ENCODE measurements around the gene SLC7A1. TPM values are rescaled to one million over a fixed set of nuclear protein-coding genes. Genes with fewer than 3 reads are reported as not detected.

SLC7A1 gene
- total and polyA plus RNA-seq, 4 donors, result 0.90 to 22.6 (median 1.4) TPM

GRCh38 chr13:29525757-29526156 lies 69.7 kb downstream of the SLC7A1 start:
- TF ChIP-seq YY1 (IDR thresholded peaks at IDR 0.05), result no peak
- TF ChIP-seq HNF4G (IDR thresholded peaks at IDR 0.05), result no peak
- no peak for TF ChIP-seq GABPA (IDR thresholded peaks at IDR 0.05 in 1 of 2, conservative IDR thresholded peaks at IDR 0.05 in 1 of 2)
- no peak for TF ChIP-seq RAD21 (IDR thresholded peaks at IDR 0.05)
- TF ChIP-seq, protein P1, sequence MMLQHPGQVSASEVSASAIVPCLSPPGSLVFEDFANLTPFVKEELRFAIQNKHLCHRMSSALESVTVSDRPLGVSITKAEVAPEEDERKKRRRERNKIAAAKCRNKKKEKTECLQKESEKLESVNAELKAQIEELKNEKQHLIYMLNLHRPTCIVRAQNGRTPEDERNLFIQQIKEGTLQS (IDR thresholded peaks at IDR 0.05), result no peak
- TF ChIP-seq, protein P2, sequence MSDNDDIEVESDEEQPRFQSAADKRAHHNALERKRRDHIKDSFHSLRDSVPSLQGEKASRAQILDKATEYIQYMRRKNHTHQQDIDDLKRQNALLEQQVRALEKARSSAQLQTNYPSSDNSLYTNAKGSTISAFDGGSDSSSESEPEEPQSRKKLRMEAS (IDR thresholded peaks at IDR 0.05), result no peak
- TF ChIP-seq, protein P3, sequence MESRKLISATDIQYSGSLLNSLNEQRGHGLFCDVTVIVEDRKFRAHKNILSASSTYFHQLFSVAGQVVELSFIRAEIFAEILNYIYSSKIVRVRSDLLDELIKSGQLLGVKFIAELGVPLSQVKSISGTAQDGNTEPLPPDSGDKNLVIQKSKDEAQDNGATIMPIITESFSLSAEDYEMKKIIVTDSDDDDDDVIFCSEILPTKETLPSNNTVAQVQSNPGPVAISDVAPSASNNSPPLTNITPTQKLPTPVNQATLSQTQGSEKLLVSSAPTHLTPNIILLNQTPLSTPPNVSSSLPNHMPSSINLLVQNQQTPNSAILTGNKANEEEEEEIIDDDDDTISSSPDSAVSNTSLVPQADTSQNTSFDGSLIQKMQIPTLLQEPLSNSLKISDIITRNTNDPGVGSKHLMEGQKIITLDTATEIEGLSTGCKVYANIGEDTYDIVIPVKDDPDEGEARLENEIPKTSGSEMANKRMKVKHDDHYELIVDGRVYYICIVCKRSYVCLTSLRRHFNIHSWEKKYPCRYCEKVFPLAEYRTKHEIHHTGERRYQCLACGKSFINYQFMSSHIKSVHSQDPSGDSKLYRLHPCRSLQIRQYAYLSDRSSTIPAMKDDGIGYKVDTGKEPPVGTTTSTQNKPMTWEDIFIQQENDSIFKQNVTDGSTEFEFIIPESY (IDR thresholded peaks at IDR 0.05), result no peak
- TF ChIP-seq NR2F2 (IDR thresholded peaks at IDR 0.05), result no peak
- no peak for TF ChIP-seq FOXA1 (IDR thresholded peaks at IDR 0.05)
- no peak for TF ChIP-seq RXRA (IDR thresholded peaks at IDR 0.05)
- no peak for TF ChIP-seq HNF4A (conservative IDR thresholded peaks at IDR 0.05)
- no peak for TF ChIP-seq CTCF (IDR thresholded peaks at IDR 0.05; ENCODE audit: low read depth, low read length, missing input control)
- no peak for TF ChIP-seq JUND (IDR thresholded peaks at IDR 0.05)
- TF ChIP-seq TAF1 (conservative IDR thresholded peaks at IDR 0.05), result no peak
- peaks cover 0 to 3% (median under 1%) of the 10 kb centered on the region in 4 donors for H3K36me3 ChIP-seq (ENCODE audit: control insufficient read depth in 4 of 4, insufficient read depth in 3 of 4, low read depth in 1 of 4, low read length in 3 of 4)
- 96% methylated on average over 7 of the region's 7 CpGs for WGBS

DNA sequence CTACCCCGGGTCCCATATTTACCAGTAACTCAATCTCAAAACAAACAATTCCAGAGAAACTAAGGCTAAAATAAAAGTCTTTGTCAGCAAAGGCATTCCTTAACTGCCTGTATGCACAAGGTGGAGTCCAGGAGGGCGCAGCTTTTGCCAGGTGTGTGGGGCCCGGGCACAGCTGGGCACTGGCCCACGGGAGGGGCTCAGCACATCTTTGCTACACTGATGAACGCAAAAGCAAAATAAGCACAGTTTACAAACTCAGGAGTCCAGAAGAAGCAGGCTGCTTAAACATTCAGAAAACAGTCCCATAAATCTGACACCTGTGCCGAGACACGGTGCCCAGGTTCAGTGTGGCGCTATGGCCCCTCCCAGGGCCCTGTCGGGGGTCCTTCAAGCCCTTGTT lies 70.8 kb downstream of the SLC7A1 start:
- 91% methylated on average over 9 of the region's 9 CpGs for WGBS
- no peak overlapping the region for H3K27ac ChIP-seq (ENCODE audit: low read depth in 1 of 2, low read length in 2 of 2)
- no peak for DNase-seq (ENCODE audit: low spot score)
- H3K4me1 ChIP-seq (ENCODE audit: control insufficient read depth in 4 of 4, insufficient read depth in 4 of 4, low read length in 3 of 4), result no peaks in the 10 kb centered on the region
- no peaks in the 10 kb centered on the region for H3K27me3 ChIP-seq (ENCODE audit: control insufficient read depth in 4 of 4, insufficient read depth in 4 of 4, low read length in 3 of 4)
- no peak overlapping the region for H3K4me3 ChIP-seq (ENCODE audit: low read depth in 1 of 3, low read length in 3 of 3)
- H3K9ac ChIP-seq (ENCODE audit: low read depth in 1 of 2, low read length in 2 of 2), result no peak overlapping the region
- no peaks in the 10 kb centered on the region for H3K9me3 ChIP-seq (ENCODE audit: control insufficient read depth in 4 of 4, low read length in 3 of 4)
- TF ChIP-seq SP1 (IDR thresholded peaks at IDR 0.05) (no peak), EGR1 (IDR thresholded peaks at IDR 0.05; ENCODE audit: low read depth in 2 of 2) (no peak), TAF1 (conservative IDR thresholded peaks at IDR 0.05) (no peak), RAD21 (IDR thresholded peaks at IDR 0.05) (no peak), FOXA1 (IDR thresholded peaks at IDR 0.05) (no peak), HNF4A (conservative IDR thresholded peaks at IDR 0.05) (no peak), JUND (IDR thresholded peaks at IDR 0.05) (no peak), FOXA2 (IDR thresholded peaks at IDR 0.05) (no peak), HNF4G (IDR thresholded peaks at IDR 0.05) (no peak)
- TF ChIP-seq, protein P4, sequence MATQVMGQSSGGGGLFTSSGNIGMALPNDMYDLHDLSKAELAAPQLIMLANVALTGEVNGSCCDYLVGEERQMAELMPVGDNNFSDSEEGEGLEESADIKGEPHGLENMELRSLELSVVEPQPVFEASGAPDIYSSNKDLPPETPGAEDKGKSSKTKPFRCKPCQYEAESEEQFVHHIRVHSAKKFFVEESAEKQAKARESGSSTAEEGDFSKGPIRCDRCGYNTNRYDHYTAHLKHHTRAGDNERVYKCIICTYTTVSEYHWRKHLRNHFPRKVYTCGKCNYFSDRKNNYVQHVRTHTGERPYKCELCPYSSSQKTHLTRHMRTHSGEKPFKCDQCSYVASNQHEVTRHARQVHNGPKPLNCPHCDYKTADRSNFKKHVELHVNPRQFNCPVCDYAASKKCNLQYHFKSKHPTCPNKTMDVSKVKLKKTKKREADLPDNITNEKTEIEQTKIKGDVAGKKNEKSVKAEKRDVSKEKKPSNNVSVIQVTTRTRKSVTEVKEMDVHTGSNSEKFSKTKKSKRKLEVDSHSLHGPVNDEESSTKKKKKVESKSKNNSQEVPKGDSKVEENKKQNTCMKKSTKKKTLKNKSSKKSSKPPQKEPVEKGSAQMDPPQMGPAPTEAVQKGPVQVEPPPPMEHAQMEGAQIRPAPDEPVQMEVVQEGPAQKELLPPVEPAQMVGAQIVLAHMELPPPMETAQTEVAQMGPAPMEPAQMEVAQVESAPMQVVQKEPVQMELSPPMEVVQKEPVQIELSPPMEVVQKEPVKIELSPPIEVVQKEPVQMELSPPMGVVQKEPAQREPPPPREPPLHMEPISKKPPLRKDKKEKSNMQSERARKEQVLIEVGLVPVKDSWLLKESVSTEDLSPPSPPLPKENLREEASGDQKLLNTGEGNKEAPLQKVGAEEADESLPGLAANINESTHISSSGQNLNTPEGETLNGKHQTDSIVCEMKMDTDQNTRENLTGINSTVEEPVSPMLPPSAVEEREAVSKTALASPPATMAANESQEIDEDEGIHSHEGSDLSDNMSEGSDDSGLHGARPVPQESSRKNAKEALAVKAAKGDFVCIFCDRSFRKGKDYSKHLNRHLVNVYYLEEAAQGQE (IDR thresholded peaks at IDR 0.05), result no peak
- TF ChIP-seq, protein P1 (IDR thresholded peaks at IDR 0.05), result no peak
- TF ChIP-seq, protein P3 (IDR thresholded peaks at IDR 0.05), result no peak
- H3K36me3 ChIP-seq (ENCODE audit: control insufficient read depth in 4 of 4, insufficient read depth in 3 of 4, low read depth in 1 of 4, low read length in 3 of 4), result peaks cover 0 to 3% (median under 1%) of the 10 kb centered on the region in 4 donors

More at GRCh38 chr13:29525757-29526156, 69.7 kb downstream of the SLC7A1 start:
- no peaks in the 10 kb centered on the region for H3K4me1 ChIP-seq (ENCODE audit: control insufficient read depth in 4 of 4, insufficient read depth in 4 of 4, low read length in 3 of 4)
- no peaks in the 10 kb centered on the region for H3K9me3 ChIP-seq (ENCODE audit: control insufficient read depth in 4 of 4, low read length in 3 of 4)
- no peak for DNase-seq (ENCODE audit: low spot score)
- no peak overlapping the region for H3K4me3 ChIP-seq (ENCODE audit: low read depth in 1 of 3, low read length in 3 of 3)
- H3K27me3 ChIP-seq (ENCODE audit: control insufficient read depth in 4 of 4, insufficient read depth in 4 of 4, low read length in 3 of 4), result no peaks in the 10 kb centered on the region
- no peak overlapping the region for H3K9ac ChIP-seq (ENCODE audit: low read depth in 1 of 2, low read length in 2 of 2)
- H3K27ac ChIP-seq (ENCODE audit: low read depth in 1 of 2, low read length in 2 of 2), result no peak overlapping the region
